Activated CD4-positive, alpha-beta T cell treated with anti-CD3 and anti-CD28 coated beads, Interleukin-10, Interleukin-2, amounts not matched to agents 100 ng/mL and 50 ng/mL, durations not matched to agents 16 hours and 8 hours (primary cell): ENCODE results near the gene MMP20.
"Not testable (repeated sequence)": the region's sequence is repeated elsewhere in the genome, so short reads cannot be mapped to it uniquely, and the experiment has no call there.

Experiments
- DNase-seq: peaks from one replicate; pipeline ENCODE4 v3.0.0-alpha.2; 2020

Gene MMP20

DNA sequence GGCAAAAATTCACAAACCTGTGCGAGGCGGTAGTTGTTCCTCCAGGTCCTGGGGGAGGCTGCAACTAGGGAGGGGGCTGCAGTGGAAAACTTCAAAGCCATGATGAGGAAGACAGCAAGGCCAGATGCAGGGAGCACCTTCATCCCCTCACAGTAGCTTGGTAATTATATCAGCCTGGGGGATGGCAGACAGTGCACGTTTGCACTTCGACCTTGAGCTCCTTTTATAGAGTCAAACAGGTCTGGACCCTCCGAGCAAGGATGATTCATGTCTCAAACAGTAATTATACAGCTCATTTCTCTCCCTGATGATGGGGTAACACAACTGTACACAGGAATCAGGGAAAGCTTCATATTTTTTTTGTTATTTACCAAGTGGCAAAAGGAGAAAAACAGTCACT, at the start of gene MMP20:
TSS of gene MMP20 (minus strand) at position 156 of the 400 bp plus-strand sequence. CDS start at position 143, 13 bp downstream.
- no peak for DNase-seq

- DNase-seq, result no peak
Observed at GRCh38 chr11:102669664-102670063, 44.5 kb upstream of the MMP20 start.

- peak; percentile 56 for DNase-seq
Observed at GRCh38 chr11:102666331-102666957, 41.3 kb upstream of the MMP20 start.

- peak; percentile 41 for DNase-seq
Observed at GRCh38 chr11:102664001-102664752, 39.0 kb upstream of the MMP20 start.

- no peak for DNase-seq
Observed at GRCh38 chr11:102662607-102663006, 37.5 kb upstream of the MMP20 start.

- DNase-seq, result no peak
Observed at GRCh38 chr11:102661040-102661439, 35.9 kb upstream of the MMP20 start.

DNA sequence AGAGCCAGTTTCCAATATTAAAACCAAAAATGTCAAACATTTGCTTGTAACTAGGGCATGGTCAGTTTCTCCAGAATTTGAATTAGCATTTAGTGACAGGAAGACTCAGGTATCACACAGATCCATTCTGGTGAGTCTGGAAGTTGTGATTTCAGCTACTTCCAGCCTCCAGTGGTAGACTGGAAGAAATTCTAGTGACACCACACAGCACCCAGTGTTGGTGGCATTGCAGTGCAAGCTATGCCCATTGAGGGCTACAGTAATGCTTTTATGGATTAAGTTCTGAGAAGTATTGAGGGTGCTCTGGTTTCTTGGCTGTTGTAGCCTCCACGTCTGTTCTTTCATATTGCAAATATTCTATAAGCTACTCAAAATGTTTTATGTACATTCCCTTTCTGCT, 31.4 kb upstream of the MMP20 start:
- DNase-seq, result no peak

DNA sequence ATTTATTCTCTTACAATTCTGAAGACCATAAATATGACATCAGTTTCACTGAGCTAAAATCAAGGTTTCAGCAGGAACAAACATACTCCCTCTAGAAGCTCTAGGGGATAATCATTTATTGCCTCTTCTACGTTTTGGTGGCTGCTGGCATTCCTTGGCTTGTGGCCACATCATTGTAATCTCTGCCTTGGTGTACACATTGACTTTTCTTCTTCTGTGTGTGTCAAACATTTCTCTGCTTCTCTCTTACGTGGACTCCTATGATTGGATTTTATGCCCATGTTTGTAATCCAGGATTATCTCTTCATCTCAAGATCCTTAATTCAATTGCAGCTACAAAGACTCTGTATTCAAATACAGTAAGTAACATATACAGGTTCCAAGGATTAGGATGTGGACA, 30.4 kb upstream of the MMP20 start:
- DNase-seq, result no peak

DNA sequence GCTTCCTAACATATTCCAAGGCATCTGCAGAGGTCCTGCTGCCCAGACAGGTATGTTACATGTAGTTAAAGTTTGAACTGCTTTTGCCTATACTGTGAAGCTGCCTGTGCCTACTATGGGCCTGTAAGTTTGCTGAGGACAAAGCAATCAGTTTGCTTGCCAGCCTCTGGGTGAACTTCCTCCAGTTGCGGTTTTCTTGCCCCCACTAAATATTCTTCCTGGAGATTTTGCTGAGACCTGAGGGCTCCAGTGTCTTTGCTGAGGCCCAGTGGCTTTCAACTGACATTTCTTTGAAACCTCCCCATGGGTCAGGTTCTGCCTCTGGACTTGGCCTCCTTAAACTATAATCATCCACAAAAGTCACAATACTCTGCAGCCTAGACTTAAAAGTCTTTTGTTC, 29.6 kb upstream of the MMP20 start:
- DNase-seq, result no peak

DNA sequence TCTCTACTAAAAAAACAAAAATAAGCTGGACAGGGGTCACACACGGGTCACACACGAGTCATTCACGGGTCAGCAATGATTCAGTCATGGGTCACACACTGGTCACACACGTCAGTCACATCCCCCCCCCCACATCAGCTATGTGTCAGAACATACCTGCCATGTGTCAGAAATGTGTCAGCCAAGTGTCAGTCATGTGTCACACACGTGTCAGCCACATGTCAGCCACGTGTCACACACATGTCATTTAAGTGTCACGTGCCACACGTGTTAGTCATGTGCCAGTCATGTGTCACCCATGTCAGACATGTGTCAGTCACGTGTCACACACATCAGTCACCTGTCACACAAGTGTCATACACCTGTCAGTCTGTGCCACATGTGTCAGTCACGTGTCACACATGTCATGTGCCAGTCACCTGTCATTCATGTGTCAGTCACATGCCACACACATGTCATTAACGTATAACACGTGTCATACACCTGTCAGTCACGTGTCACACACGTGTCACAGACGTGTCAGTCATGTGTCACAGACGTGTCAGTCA, 28.7 kb upstream of the MMP20 start:
- no peak for DNase-seq

GRCh38 chr11:102647430-102647829, 22.3 kb upstream of the MMP20 start:
- no peak for DNase-seq

DNA sequence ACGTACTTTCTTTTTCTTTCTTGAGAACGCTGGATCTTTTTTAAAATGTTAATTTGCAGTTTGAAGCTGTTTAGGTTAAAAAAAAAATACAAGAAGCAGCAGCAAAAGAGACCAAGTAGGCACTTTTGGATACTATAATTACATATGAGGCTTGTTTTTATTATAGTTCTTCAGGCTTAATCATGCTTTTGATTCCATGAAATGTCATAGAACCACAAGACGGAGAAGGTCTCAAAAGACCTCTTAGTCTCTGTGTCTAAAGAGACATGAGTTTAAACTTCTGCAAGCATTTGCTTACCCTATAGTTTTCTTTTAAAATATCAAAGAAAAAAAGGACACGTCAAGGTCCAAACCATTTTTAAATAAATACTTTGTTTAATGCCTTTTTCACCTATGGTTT, 18.8 kb upstream of the MMP20 start:
- no peak for DNase-seq

GRCh38 chr11:102640946-102641345, 15.8 kb upstream of the MMP20 start:
- no peak for DNase-seq

DNA sequence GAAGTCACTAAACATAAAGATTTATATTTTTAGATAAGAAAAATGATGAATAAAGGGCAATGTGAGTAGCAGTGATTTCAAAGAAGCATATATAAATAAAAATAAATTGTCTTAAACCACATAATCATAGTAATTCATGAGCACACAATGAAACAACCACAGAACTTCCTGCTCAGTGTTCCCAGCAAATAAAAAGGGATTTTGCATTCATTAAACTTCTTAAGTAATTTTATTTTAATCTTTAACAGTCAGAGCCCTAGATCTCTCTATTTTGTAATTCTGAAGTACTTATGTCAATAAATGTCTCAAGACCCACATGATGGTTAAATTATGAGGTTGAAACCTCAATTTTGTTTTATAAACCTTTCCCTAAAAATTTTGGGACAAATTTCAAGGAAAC, 14.5 kb upstream of the MMP20 start:
- DNase-seq, result no peak

- DNase-seq, result no peak
Observed at GRCh38 chr11:102637731-102638130, 12.6 kb upstream of the MMP20 start.

DNA sequence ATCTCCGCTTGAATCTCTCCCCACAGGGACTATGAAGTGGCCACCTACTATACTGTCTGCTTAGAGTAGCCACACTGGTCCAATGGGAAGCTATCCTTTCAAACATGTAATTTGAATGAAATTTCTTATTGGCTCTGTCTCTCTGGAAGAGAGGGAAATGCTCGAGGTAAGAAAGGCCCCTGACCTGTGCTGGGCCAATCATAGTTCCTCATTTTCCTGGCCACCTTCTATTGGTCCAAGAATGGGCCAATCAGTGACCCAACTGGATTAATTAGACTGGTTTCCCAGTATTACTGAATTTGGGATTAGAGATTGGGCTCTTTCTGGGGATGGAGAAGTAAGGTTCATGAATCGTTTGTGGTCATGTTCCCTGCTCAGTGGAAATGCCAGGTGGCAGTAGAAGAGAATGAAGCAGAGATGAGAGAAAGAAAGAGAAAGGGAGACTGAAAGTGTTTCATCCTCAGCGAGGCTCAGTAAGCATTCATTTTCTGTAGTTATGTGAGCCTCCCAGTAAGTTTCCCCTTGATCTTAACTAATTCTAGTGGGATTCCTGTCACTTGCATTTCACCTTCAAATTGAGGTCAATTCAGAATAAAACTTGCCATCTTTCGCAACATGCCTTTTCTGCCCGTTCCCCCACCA, 8.4 kb upstream of the MMP20 start:
- no peak for DNase-seq

DNA sequence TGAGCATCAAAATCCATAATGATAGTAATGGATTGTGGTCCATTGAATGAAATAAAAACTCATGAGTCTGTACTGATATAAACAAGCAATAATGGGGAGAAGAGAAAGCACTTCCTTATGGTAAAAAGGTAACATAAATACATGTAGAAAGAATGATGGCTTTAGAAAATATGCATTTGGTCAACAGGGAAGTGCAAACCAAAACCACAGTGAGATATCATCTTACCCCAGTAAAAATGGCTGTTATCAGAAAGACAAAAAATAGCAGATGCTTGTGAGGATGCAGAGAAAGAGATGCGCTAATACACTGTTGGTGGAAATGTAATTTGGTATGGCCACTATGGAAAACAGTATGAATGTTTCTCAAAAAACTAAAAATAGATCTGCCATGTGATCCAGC, 6.9 kb upstream of the MMP20 start:
- no peak for DNase-seq

DNA sequence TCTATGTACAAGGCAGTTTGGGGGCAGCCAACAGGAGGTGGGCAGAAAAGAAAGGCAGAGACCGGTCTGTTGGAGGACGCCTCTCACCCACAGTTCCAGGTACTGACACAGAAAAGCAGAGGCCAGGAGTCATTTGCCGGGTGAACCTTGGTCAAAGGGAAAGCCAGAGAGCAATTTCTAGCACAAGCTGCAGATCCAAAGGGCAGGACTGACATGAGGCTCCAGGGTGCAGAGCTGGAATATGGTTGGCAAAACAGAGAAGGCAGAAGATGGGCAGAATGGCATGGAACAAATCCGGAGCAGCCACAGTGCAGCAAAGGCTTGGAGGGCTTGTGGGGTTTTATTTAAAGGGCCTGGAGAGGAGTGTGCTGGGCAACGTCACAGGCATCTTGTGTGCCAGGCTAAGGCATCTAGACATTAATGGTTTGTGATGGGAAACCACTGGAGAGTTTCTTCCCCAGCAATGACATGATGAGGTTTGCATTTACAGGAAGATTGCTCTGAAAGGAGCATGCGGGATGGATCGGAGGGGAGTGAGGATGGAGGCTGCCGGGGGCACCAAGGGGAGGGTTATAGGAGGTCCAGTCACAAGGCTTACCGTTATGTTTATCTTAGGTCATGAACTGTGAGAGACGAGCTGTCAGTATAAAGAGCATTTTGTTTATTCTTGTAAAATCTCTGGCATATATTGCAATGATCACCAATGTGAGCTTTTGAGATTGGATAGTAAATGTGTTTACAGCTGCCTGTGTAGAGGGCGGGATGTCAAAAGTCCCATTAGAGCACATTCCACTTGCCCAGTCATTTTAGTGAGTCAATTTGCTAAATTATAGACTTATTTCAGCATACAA, 5.7 kb upstream of the MMP20 start:
- no peak for DNase-seq

- DNase-seq, result not testable (repeated sequence)
Observed at GRCh38 chr11:102629908-102630307, 4.8 kb upstream of the MMP20 start.

DNA sequence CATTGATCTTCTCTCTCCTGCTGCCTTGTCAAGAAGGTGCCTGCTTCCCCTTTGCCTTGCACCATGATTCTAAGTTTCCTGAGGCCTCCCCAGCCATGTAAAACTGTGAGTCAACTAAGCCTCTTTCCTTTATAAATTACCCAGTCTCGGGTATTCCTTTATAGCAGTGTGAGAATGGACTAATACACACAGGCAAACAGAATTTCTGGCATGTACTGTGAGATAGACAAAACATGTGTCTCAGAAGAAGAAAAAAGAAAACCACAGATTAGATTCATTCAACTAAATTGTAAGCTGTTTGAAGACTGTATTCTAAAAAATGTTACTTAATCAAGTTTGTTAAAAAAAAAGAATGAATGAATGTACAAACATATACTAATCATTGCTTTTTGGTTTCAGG, 1.5 kb upstream of the MMP20 start:
- no peak for DNase-seq

DNA sequence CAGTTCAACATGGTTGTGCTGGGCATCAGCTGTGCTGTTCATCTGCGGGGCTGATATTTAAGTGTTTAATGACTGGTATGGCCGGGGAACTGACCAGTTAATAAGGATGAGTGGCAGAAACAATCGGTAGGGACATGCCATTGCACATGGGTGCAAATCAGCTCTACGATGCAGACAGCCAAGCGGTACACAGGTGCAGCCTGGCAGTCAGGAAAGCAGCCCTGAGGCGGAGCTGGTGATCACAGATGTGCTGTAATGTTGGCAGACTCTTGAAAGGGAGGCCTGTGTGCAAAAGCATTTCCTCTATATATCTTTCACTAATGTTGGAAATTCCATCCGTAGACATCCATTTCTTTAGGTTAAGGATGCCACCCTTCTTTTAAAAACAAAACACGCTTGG, 1.1 kb downstream of the MMP20 start:
- no peak for DNase-seq

DNA sequence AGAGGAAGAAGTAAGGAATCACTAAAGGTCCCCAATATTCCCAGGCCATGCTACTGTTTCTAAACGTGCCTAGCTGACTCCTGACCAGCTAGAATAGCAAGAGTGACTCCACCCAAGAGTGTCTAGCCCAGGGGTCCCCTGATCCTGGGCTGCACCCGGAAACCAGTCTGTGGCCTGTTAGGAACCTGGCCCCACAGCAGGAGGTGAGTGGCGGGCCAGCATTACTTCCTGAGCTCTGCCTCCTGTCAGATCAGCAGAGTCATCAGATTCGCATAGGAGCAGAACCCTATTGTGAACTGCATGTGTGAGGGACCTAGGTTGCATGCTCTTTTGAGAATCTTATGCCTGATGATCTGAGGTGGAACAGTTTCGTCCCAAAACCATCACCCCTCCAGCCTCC, 2.0 kb downstream of the MMP20 start:
- DNase-seq, result no peak

GRCh38 chr11:102622258-102622657, 2.9 kb downstream of the MMP20 start:
- no peak for DNase-seq
